GM12892 (cell line): ENCODE results near the gene XRN1.
"Not testable (repeated sequence)": the region's sequence is repeated elsewhere in the genome, so short reads cannot be mapped to it uniquely, and the experiment has no call there.

Experiments used
- DNase-seq: peaks from one replicate; pipeline ENCODE4 v3.0.0; 2011; ENCODE audit not compliant: insufficient read length
- FAIRE-seq: peaks from 2 replicates; lab custom pipeline; 2011; peaks lifted over from hg19 to GRCh38; lab: Jason Lieb, UNC
- POLR2A ChIP-seq: IDR thresholded peaks from 2 replicates; pipeline ENCODE4 v1.6.1; 2011; ENCODE audit warnings: low read depth, low read length, control low read depth
- POLR2AphosphoS5 ChIP-seq: IDR thresholded peaks from 2 replicates; pipeline ENCODE4 v1.6.1; 2011; ENCODE audit warnings: low read depth, low read length, control low read depth
- TAF1 ChIP-seq: IDR thresholded peaks from 2 replicates; pipeline ENCODE4 v1.6.1; 2011; ENCODE audit warnings: low read depth, mild to moderate bottlenecking, control low read depth, low read length, borderline replicate concordance

XRN1 gene

DNA sequence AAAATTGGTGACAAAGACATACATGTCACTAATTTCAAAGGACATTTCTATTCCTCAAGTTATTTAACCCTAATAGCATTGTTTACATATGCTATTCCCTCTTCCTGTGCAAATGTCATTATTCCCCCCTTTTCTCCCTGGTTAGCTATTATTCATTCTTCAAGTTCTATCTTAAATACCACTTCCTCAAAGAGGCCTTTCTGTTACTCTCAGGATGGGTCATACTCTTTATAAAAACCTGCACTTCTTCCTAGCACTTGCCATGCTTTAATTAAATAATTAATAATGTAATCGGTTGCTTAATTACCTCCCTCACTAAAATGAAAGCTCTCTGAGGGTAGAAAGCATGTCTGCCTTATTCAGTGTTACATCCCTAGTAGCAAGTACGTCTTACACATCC lies 88.5 kb downstream of the XRN1 start:
- no peak for DNase-seq

GRCh38 chr3:142356818-142357217 lies 91.0 kb downstream of the XRN1 start:
- TF ChIP-seq TAF1, result no peak
- TF ChIP-seq POLR2A, result no peak
- TF ChIP-seq POLR2AphosphoS5, result no peak
- FAIRE-seq (no peak), DNase-seq (no peak)

More for the DNA sequence above, 88.5 kb downstream of the XRN1 start:
- FAIRE-seq, result no peak
- TF ChIP-seq POLR2AphosphoS5, result no peak
- no peak for TF ChIP-seq POLR2A
- no peak for TF ChIP-seq TAF1

DNA sequence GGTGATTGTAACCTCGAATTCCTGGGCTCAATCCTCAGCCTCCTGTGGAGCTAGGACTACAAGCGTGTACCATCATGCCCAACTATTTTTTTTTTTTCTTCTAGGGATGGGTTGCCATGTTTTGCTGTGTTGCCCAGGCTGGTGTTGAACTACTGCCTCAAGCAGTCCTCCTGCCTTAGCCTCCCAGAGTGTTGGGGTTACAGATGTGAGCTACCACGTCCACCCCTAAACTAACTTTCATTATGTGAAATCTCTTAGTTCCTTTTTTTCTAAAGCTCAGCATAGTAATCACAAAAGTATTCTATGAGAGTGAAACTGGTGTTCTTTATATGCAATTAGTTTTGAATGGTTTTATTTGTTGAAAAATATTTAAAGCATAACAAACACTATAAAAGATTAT lies 92.1 kb downstream of the XRN1 start:
- no peak for FAIRE-seq
- no peak for DNase-seq

GRCh38 chr3:142354076-142354475 lies 93.8 kb downstream of the XRN1 start:
- DNase-seq (no peak), FAIRE-seq (no peak)
- no peak for TF ChIP-seq POLR2A
- TF ChIP-seq TAF1, result no peak
- no peak for TF ChIP-seq POLR2AphosphoS5

More for the DNA sequence above, 92.1 kb downstream of the XRN1 start:
- TF ChIP-seq POLR2AphosphoS5 (no peak), TAF1 (no peak), POLR2A (no peak)

DNA sequence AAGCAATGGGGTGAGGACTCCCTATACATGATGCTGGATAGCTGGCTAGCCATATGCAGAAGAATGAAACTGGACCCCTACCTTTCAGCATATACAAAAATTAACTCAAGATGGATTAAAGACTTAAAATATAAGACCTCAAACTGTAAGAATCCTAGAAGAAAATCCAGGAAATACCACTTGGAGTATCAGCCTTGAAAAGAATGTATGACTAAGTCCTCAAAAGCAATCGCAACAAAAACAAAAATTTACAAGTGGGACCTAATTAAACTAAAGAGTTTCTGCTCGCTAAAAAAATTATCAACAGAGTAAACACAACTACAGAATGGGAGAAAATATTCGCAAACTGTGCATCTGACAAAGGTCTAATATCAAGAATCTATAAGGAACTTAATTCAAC lies 94.3 kb downstream of the XRN1 start:
- TF ChIP-seq POLR2A (no peak), POLR2AphosphoS5 (no peak), TAF1 (no peak)
- FAIRE-seq (no peak), DNase-seq (no peak)

GRCh38 chr3:142352698-142353097 lies 95.1 kb downstream of the XRN1 start:
- DNase-seq, FAIRE-seq: not testable (repeated sequence)

DNA sequence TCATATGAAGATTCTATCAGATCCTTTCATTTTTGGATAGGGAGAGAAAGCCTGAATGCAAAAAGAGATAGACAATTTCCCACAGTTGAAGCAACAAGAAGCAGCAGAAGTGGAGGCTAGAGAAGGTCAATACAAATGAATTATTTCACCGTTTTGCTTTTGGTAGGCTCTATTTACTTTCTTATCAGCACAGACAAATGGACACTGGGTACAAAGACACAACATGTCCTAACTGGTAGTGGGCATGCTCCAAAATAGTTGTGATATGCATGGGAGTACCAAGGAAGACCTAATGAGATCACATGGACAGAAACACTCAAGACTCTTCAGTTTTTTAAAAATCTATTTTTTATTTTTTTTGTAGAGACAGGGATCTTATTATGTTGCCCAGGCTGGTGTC lies 99.4 kb downstream of the XRN1 start:
- no peak for DNase-seq
- TF ChIP-seq POLR2AphosphoS5, result no peak
- TF ChIP-seq POLR2A, result no peak
- TF ChIP-seq TAF1, result no peak
- FAIRE-seq, result no peak

DNA sequence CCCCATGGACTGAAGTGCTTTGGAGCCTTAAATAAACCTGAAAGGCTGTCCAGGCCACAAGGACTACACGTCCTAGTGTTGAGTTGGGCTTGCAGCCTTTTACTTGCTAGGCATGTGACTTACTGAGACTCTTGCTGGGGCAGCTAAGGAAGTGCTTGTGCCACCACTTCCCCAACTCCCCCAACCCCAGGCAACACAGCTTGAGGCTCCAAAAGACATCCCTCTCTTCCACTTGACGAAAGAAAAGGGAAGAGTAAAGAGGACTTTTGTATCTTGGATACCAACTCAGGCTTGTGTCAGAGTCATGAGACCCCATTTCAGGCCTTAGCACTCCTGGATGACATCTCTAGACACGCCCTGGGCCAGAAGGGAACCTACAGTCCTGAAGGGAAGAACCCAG lies 109.8 kb downstream of the XRN1 start:
- TF ChIP-seq TAF1 (no peak), POLR2A (no peak)
- FAIRE-seq (no peak), DNase-seq (no peak)

DNA sequence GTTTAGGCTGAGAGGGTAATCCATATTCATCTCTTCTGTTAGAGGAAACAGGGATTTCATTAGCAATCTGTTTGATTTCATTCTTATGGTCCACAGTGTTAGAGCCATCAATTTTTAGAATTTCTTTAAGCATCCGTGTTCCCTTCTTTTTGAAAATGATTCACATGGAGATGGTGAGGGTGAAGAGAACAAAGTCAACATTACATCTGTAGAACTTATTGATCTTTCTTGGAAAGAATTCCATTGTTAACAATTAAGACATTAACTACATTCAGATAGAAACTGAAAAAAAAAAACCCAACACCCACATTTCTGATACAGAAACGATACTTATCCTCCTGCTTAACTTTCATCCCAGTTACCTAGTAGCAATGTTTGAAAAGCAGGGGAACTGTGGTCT lies 115.4 kb downstream of the XRN1 start:
- no peak for DNase-seq
- FAIRE-seq, result no peak
- TF ChIP-seq POLR2AphosphoS5, result no peak
- TF ChIP-seq POLR2A, result no peak
- no peak for TF ChIP-seq TAF1

DNA sequence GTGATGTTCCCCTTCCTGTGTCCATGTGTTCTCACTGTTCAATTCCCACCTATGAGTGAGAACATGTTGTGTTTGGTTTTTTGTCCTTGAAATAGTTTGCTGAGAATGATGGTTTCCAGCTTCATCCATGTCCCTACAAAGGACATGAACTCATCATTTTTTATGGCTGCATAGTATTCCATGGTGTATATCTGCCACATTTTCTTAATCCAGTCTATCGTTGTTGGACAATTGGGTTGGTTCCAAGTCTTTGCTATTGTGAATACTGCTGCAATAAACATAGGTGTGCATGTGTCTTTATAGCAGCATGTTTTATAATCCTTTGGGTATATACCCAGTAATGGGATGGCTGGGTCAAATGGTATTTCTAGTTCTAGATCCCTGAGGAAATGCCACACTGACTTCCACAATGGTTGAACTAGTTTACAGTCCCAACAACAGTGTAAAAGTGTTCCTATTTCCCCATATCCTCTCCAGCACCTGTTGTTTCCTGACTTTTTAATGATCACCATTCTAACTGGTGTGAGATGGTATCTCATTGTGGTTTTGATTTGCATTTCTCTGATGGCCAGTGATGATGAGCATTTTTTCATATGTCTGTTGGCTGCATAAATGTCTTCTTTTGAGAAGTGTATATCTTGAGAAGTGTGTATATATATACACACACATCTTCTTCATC lies 123.4 kb downstream of the XRN1 start:
- FAIRE-seq, DNase-seq: not testable (repeated sequence)

DNA sequence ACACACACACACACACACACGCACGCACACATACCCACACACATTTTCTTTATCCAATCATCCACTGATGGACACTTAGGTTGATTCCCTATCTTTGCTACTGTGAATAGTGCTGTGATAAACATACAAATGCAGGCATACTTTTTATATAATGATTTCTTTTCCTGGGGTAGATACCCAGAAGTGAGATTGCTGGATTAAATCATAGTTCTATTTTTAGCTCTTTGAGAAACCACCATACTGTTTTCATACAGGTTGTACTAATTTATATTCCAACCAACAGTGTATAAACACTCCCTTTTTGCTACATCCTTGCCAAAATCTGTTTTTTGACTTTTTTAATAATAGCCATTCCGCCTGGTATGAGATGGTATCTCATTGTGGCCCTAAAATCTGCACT lies 127.9 kb downstream of the XRN1 start:
- FAIRE-seq (no peak), DNase-seq (no peak)
- TF ChIP-seq TAF1 (no peak), POLR2A (no peak), POLR2AphosphoS5 (no peak)

- no peak for FAIRE-seq
- DNase-seq, result no peak
- TF ChIP-seq TAF1, result no peak
- TF ChIP-seq POLR2A, result no peak
- TF ChIP-seq POLR2AphosphoS5, result no peak
These were observed 128.7 kb downstream of the XRN1 start for GRCh38 chr3:142319094-142319493.

DNA sequence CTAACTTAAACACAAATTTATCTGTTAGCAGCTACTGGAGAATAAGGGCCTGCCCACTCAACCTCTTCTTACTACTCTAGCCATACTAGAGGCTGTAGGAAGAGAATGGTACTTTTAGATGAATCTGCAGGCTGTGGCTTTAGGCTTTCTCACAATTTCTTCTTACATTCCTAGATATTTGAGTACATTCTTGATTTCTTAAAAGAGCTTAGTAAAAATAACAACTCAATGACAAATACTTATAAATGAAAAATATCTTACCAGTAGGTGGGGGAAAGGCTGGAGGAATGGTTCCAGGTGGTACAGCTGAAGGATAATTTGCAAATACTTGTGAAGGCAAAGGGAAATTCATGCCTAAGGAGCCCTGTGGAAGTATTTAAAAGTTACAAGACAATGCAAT lies 129.5 kb downstream of the XRN1 start:
- DNase-seq (no peak), FAIRE-seq (no peak)
- no peak for TF ChIP-seq POLR2AphosphoS5
- TF ChIP-seq POLR2A, result no peak
- no peak for TF ChIP-seq TAF1

GRCh38 chr3:142315978-142316388 lies 131.9 kb downstream of the XRN1 start:
- DNase-seq, FAIRE-seq: not testable (repeated sequence)
